COLO829 (cell line): ENCODE measurements around the gene MAST4.
A peak's percentile ranks its signal among the peaks of the same experiment; 100 is the strongest.
"Not testable (repeated sequence)": the region's sequence is repeated elsewhere in the genome, so short reads cannot be mapped to it uniquely, and the experiment has no call there.

Experiments used
- DNase-seq: peaks from one replicate; pipeline ENCODE4 v3.0.0; 2012; ENCODE audit warnings: low spot score

Gene MAST4

GRCh38 chr5:66744040-66744439, 147.8 kb downstream of the MAST4 start:
- DNase-seq, result peak; percentile 37

DNA sequence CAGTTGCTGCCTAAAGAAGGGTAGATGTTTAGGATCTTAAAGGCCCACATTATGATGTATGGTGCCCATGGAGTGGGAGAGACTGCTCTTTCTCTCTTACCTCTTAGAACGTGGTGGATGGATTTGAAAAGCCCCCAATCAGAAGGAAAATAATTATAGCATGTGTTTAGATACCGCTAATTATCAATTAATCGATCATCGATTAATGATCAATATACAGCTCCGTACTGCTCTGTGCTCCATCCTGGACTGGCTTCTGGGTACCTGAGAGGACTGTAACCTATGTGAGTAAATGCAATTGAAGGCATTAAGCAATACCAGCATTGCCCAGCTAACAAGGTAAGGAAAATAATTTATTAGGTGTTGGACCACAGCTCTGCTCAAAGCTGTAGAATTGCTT, 149.1 kb downstream of the MAST4 start:
- DNase-seq, result no peak

DNA sequence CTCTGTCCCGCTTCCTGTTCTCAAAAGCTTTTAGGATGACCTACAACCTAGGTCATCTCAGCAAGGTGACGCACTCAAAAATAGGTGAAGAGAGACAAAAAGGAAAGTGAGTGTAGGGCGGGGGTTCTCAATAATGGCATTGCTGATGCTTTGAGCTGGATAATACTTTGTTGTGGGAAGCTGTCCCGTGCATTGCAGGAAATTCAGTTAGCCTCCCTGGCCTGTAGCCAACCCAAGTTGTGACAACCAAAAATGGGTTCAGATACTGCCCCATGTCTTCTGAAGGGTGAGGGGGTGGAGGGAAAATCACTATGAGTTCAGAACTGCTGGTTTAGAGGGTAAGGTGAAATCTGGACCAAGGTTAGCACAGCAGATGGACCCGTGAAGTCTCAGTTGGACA, 151.4 kb downstream of the MAST4 start:
- no peak for DNase-seq

DNA sequence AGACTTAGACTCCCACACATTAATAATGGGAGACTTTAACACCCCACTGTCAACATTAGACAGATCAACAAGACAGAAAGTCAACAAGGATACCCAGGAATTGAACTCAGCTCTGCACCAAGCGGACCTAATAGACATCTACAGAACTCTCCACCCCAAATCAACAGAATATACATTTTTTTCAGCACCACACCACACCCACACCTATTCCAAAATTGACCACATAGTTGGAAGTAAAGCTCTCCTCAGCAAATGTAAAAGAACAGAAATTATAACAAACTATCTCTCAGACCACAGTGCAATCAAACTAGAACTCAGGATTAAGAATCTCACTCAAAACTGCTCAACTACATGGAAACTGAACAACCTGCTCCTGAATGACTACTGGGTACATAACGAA, 156.5 kb downstream of the MAST4 start:
- not testable (repeated sequence) for DNase-seq

DNA sequence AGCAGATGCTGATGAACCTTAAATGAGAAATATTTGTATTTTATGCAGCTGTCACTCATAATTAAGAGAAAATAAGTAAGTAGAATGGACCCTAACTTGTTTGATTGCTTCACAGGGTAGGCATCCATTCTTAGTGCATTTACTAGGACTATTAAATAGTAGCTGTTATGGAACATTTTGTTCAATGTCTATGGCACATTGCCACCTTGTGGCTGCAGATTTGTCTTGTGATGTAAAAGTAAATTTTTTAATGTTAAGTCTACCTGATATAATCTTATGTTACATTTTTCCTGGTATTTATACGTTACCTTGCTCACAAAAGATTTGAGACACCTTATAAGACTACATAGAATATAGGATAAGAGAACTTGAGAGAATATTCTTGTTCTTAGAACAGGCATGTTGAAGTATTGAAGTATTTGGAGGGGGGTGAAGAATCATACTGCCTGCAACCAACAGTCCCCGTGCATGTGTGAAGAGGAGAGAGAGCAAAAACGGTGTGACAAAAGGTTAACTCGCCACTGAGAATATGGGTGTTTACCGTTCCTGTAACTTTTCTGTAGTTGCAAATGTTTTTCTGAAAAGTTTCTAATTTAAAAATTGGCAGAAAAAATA, 161.1 kb downstream of the MAST4 start:
- DNase-seq, result peak; percentile 42

DNA sequence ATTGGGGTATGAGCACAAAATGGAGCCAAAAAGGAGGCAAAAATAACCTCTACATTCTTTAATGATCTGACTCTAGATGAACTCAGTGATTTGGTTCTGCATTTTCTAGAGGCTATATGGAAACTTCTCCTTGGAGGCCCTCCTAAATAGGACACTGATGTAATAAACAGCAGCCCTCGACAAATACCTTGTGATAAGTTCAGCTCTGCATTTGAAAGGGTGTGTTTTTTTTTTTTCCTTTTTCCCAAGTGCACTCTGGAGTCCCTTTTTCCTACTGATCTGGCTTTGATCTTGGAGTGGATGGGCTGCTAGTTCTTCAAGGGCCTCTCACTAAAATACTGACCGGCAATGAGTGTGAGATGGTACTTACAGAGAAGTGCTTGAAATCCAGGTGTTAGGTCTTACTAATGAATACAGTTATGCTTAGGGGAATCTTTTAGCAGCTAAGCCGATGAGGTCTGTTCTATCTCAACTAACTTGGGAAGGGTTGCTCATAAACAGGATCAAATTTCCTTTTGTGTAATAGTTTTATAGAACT, 161.7 kb downstream of the MAST4 start:
- DNase-seq, result no peak

- DNase-seq, result no peak
Measured at GRCh38 chr5:66769030-66769733, 173.0 kb downstream of the MAST4 start.

DNA sequence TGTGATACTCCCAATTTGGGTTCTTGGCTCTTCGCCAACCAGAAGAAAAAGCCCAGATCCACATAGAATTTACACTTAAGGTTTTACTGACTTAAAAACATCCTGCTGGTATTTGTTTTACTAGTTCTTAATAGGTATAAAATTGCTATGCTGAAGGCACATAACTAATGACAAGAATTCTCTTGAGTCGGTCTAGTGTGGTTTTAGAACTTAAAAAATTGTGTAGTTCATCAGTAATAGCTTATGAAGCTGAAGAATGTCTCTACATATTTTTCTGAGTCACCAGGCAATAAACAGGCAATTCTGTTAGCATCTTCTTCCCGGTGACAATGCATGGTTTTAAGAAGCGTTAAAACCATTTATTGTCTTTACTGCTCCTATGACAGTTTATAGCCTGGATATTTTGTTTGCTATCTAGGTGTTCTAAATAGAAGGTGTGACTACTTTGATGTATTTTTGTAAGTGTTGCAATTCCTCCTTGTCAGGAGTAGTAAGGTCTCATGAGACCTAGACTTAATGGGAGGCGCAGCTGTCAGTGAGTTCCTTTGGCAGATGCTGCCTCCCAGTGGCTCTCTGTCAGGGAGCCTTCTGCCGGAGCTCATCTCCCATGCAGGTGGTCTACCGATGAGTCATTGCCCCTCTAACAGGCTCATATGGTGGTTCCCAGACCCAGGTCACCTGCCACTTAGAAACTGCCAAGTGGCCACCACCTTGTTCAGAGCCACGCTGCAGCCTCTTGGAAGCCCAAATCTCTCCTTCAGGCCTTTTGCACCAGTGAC, 173.8 kb downstream of the MAST4 start:
- no peak for DNase-seq

- DNase-seq, result no peak
Measured at GRCh38 chr5:66777868-66778267, 181.7 kb downstream of the MAST4 start.

- no peak for DNase-seq
Measured at GRCh38 chr5:66779528-66779927, 183.3 kb downstream of the MAST4 start.

- DNase-seq, result no peak
Measured at GRCh38 chr5:66788556-66788955, 192.4 kb downstream of the MAST4 start.

DNA sequence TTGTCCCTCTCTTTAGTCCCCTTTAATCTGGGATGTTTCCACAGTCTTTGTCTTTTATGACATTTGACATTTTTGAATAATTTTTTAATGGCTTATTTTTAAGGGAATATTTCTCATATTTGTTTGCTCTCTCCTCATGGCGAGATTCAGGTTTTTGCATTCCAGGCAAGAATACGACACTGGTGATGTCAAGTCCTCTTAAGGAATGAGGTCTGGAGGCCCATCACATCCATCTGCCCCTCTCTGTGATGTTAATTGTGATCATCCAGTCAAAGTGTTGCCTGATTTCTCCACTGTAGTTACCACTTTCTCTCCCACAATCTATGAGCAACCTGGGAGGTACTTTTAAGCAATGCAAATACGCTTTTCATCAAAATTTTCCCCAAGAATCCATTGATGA, 193.2 kb downstream of the MAST4 start:
- DNase-seq, result no peak

DNA sequence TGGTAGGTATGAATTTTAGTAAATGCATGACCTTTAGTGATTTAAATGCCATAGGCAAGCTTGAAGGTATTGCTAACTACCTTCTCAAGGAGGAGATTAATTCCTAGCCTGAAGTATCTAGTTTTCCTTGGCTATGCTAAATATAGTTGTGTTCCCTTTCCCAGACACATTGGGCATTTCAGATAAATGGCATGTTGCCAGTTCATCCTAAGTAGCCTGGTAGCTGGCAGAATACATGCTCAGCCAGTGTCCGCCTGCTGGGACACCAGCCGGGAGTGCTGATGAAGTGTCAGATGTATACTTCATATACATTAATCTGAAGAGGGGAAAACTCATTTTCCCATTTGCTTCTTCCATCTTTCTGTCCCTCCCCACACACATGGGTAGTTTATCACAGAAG, 196.9 kb downstream of the MAST4 start:
- no peak for DNase-seq

GRCh38 chr5:66795682-66796081, 199.5 kb downstream of the MAST4 start:
- DNase-seq, result no peak

GRCh38 chr5:66796305-66797292, 200.4 kb downstream of the MAST4 start:
- no peak for DNase-seq

DNA sequence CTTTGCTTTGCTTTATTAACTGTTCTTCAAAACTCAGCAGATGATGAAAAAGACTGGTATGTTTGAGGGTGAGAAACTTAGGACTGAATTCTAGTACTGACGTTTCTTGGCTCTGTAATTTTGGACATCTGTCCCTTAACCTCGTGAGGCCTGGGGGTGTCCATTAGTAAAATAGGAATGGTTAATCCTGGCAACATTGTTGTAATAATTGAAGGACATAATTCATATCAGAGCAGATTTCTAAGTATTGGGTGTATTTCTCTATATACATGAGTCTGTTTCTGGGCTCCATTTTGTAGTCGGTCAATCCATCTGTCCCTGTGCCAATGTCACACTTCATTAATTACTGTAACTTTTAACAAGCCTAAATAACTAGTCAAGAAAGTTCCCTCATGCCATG, 206.7 kb downstream of the MAST4 start:
- DNase-seq, result no peak

DNA sequence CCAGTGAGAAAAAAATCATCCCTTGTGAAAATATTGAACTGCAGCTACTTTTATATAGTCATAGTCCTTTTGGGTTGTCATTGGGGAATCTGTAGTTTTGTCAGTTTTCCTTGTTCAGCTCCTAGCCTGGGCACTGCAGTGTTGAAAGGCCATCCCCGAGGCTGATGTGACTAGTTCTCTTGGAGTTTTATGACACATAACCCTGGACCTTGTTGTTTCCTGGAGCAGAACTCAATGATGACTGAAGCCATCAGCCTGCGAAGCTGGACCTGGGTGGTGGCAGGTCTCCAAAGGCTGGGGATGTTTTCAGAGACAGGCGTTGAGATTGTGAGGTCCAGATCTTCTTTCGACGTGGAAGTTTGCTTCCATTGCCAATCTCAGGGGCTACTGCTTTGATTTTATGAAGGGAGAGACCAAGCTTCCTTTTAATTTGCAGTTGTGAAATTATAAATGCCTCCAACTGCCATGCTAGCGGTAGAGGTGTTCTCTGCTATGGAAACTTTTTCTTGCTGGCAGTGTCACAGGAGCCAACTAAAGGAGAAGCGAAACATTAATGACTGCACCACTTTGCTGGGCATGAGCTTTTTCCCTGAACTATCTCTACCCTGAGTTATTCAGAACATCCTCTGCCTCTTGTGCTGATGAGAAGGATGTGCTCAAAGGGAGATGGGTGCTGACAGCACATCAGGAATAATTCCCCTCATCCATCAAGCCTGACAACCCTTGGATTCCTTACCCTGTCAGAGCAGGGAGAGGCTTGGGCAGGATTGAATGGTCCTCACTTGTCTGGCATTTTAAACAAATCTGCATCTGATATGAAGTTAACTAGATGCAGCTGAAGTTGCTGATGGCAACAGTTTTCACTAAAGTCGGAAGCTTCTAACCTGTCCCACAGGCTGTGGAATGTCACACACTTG, 209.6 kb downstream of the MAST4 start:
- no peak for DNase-seq

DNA sequence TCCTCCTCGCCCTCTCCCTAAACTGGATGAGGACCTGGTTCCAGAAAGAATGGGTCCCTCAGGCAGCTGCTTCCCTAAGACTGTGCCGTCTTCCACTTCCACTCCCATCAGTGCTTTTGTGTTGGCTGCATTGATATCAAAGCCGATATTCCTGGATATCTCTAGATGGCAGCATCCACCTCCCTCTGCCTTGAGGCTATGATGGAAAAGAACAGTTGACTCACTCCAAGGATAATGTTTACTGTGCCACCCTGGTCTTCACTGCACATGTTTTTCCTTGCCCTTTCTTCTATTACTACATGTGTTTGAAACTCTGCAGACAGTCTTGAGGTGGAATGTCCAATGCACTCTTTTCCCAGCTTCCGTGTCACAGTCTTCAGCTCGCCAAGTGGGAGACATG, 211.6 kb downstream of the MAST4 start:
- DNase-seq, result peak; percentile 8

DNA sequence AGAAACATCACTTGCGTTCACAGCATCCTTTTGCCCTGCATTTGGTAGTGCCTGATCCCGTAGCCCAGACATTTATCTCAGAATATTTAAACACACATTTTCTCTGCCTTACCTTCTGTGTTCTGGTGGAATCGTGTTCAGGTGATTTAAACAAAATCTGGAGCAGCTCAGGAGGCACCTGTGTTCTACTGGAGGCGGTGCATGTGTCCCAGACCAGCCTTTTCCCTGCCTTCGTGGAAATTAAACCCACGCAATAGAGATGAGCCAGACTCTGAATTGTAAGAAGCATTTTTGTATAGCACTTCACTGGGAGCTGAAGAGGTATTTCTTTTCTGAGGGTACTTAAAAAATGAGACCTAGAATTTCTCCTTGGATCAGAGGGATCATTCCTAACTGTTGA, 212.5 kb downstream of the MAST4 start:
- DNase-seq, result no peak

DNA sequence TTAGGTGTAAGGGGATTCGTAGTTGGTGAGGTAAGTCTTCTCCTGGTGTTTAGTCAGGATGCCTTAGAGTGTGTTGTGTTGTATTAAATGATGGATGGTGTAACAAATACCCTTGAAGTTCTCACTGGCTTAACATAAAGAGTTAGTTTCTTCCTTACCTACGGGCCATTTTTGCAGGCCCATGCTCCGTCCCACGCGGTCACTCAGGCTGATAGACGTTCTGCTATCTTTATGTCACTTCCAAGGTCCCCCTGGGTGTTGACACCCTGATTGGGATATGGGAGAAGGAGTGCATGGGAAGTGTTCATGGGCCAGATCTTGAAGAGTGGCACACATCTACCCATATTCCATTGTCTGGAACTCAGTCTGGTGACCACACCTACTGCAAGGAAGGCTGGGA, 214.0 kb downstream of the MAST4 start:
- DNase-seq, result no peak

- DNase-seq, result no peak
Measured at GRCh38 chr5:66810848-66811261, 214.7 kb downstream of the MAST4 start.
